SHP77 treated with DMSO at 0.1 percent for 48 hours (cell line): ENCODE results near the gene PRPF38A.
A peak's percentile ranks its signal among the peaks of the same experiment; 100 is the strongest.

Experiments used
- DNase-seq: peaks from one replicate; lab custom pipeline; 2025; lab: John Stamatoyannopoulos, UW

Gene PRPF38A

GRCh38 chr1:52400131-52400530 is 4.3 kb upstream of the PRPF38A start:
- DNase-seq: no peak

- DNase-seq: no peak
These were observed 1.6 kb upstream of the PRPF38A start for GRCh38 chr1:52402860-52403240.

GRCh38 chr1:52403566-52404115 is 761 bp upstream of the PRPF38A start:
- DNase-seq: peak; percentile 31

- DNase-seq: no peak
These were observed 555 bp downstream of the PRPF38A start for GRCh38 chr1:52404975-52405338.

- no peak for DNase-seq
These were observed 9.1 kb downstream of the PRPF38A start for GRCh38 chr1:52413410-52413989.

GRCh38 chr1:52414942-52415341 is 10.5 kb downstream of the PRPF38A start:
- DNase-seq: no peak

GRCh38 chr1:52416811-52417210 is 12.4 kb downstream of the PRPF38A start:
- DNase-seq: no peak

GRCh38 chr1:52420713-52421112 is 16.3 kb downstream of the PRPF38A start:
- no peak for DNase-seq

GRCh38 chr1:52423055-52423454 is 18.7 kb downstream of the PRPF38A start:
- DNase-seq: no peak

GRCh38 chr1:52423771-52424170 is 19.4 kb downstream of the PRPF38A start:
- DNase-seq: no peak

GRCh38 chr1:52424231-52424636 is 19.8 kb downstream of the PRPF38A start:
- no peak for DNase-seq

GRCh38 chr1:52424813-52425212 is 20.4 kb downstream of the PRPF38A start:
- DNase-seq: no peak

GRCh38 chr1:52426371-52426770 is 22.0 kb downstream of the PRPF38A start:
- no peak for DNase-seq

GRCh38 chr1:52427152-52427551 is 22.8 kb downstream of the PRPF38A start:
- no peak for DNase-seq

- DNase-seq: no peak
These were observed 28.4 kb downstream of the PRPF38A start for GRCh38 chr1:52432807-52433206.

- no peak for DNase-seq
These were observed 30.8 kb downstream of the PRPF38A start for GRCh38 chr1:52435211-52435610.

GRCh38 chr1:52435650-52436049 is 31.2 kb downstream of the PRPF38A start:
- no peak for DNase-seq

GRCh38 chr1:52436817-52437216 is 32.4 kb downstream of the PRPF38A start:
- DNase-seq: no peak

GRCh38 chr1:52439976-52440375 is 35.6 kb downstream of the PRPF38A start:
- DNase-seq: no peak

GRCh38 chr1:52444463-52444862 is 40.1 kb downstream of the PRPF38A start:
- no peak for DNase-seq

- DNase-seq: no peak
These were observed 49.7 kb downstream of the PRPF38A start for GRCh38 chr1:52454127-52454526.

- DNase-seq: no peak
These were observed 50.4 kb downstream of the PRPF38A start for GRCh38 chr1:52454779-52455178.

- DNase-seq: no peak
These were observed 51.3 kb downstream of the PRPF38A start for GRCh38 chr1:52455686-52456085.

- no peak for DNase-seq
These were observed 56.3 kb downstream of the PRPF38A start for GRCh38 chr1:52460694-52461093.
